Aortic smooth muscle cell (primary cell): Measurements from ENCODE around the gene TXNRD2. TPM values are rescaled to one million over a fixed set of nuclear protein-coding genes. Genes with fewer than 3 reads are reported as not detected.

Source experiments
- total RNA-seq: library from RNA; depleted of rRNA; stranded (reverse); fragments of >200 nt; gene quantifications from 2 replicates; pipeline ENCODE4 v1.2.3, GENCODE V29; 2014

TXNRD2 gene
- total RNA-seq: 26.7 and 29.3 TPM in 2 replicates

GRCh38 chr22:19941365-19942082 is at the start of gene TXNRD2, which contains the start of gene COMT:
Gene TXNRD2 (minus strand): TSS chr22:19941818. CDS start chr22:19941803, 15 bp downstream.
Gene COMT (plus strand): TSS chr22:19941772. CDS start chr22:19962527, 20,755 bp downstream.

GRCh38 chr22:19854778-19855503 is 86.7 kb downstream of the TXNRD2 start, which contains the start of the genes GNB1L and RTL10:
Gene GNB1L (minus strand): TSS chr22:19854874. CDS start chr22:19821355, 33,519 bp downstream.
Gene RTL10 (minus strand): TSS chr22:19854874. CDS start chr22:19852261, 2,613 bp downstream.

Other genes starting within 250 kb of the TXNRD2 start
- 25.6 and 30.7 TPM in 2 replicates for gene SEPTIN5, start 227.3 kb downstream of the TXNRD2 start, total RNA-seq
- gene GP1BB, start 218.3 kb downstream of the TXNRD2 start, total RNA-seq: 1.6 and 2.1 TPM in 2 replicates
- gene TBX1, start 181.0 kb downstream of the TXNRD2 start, total RNA-seq: 0.12 and 0.13 TPM in 2 replicates
- gene GNB1L, start 86.9 kb downstream of the TXNRD2 start, total RNA-seq: 6.1 and 8.5 TPM in 2 replicates
- 10.6 and 11.9 TPM in 2 replicates for gene RTL10, start 86.9 kb downstream of the TXNRD2 start, total RNA-seq
- 184 and 209 TPM in 2 replicates for gene COMT, start within 50 bp of the TXNRD2 start, total RNA-seq
- 26.8 and 39.7 TPM in 2 replicates for gene ARVCF, start 75.0 kb upstream of the TXNRD2 start, total RNA-seq
- 73.6 and 78.0 TPM in 2 replicates for gene TANGO2, start 79.3 kb upstream of the TXNRD2 start, total RNA-seq
- gene DGCR8, start 138.4 kb upstream of the TXNRD2 start, total RNA-seq: 33.2 and 42.9 TPM in 2 replicates
- gene RANBP1, start 174.3 kb upstream of the TXNRD2 start, total RNA-seq: 139 and 177 TPM in 2 replicates
- gene TRMT2A, start 175.4 kb upstream of the TXNRD2 start, total RNA-seq: 45.0 and 54.4 TPM in 2 replicates
- 6.6 and 10.9 TPM in 2 replicates for gene ZDHHC8, start 190.0 kb upstream of the TXNRD2 start, total RNA-seq
- 1.7 and 3.5 TPM in 2 replicates for gene CCDC188, start 209.2 kb upstream of the TXNRD2 start, total RNA-seq